ENCODE measurements around the gene SLC35F4. TPM values are rescaled to one million over a fixed set of nuclear protein-coding genes. Genes with fewer than 3 reads are reported as not detected.

Gene SLC35F4
- total RNA-seq, 1 donor from 2014 or later: not detected

DNA sequence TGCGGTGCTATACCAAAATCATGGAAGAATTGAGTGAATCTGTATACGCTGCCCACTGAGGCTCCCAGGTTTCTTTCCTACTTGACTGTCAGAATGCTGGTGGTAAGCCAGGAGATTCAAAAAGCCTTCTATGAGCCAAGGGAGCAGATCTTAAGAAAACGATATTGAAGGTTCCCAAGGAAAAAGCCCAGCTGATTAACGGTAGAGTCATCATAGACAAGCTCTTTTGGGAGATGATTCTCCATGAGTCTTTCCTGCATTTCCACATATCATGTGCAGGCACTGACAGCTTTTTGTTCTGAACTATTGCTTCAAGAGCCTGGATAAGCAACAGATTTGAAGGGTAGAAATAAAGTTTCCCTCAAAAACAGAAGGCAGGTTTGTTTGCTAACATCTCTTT, 17.5 kb downstream of the SLC35F4 start:
- DNase-seq: no peak

DNA sequence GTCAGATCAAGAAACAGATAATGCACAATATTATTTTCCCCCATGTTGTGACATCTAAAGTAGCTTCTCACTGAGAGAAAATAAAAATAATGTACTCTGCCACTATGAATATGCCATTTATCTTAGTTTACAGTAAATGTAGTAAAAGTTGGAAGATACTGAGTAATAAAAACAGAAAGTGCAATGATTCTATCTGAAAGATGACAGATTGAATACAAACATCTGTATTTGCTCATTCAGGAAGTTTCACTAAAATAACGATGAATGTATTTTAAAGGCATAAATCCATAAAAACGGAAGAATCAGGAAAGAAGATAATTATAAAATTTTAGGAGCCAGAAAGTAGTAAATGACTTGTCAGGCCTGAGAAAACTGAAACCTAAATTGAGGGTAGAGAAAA, 18.2 kb downstream of the SLC35F4 start:
- no peak for DNase-seq

DNA sequence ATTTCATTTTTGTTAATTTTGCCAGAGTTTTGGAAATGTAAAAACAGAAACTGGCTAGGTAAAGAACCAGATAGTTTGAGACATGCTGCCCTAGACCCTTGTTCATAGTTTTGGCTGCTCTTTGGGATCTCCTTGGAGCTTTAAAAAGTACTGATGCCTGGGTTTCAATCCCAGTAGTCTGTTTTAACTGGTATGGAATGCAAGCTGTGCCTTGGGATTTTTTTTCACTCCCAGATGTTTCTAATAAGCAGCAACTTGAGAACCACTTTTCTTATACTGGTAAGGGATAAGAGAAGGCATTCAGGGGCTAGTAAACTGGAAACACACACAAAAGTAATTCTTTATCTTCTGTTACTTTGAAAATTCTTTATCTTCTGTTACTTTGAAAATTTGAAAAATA, 18.8 kb downstream of the SLC35F4 start:
- no peak for DNase-seq

DNA sequence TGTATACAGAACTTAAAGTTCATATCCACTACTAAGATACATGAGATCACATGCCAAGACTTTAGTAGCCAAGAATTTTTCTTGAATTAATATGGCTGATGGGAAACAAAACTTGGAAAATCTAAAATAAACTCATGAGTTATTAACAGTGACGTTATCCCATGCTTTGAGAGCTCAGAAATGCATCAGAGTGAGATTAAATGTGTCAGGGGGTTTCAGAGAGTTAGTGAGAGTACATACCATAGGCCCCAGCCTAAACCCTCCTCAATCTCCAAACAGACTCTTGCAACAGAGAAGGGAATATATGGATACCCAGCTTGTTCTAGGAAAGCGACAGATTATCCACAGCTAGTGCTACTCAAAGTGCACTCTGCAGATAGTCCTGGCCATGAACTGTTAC, 19.3 kb downstream of the SLC35F4 start:
- peak; percentile 22 for DNase-seq

DNA sequence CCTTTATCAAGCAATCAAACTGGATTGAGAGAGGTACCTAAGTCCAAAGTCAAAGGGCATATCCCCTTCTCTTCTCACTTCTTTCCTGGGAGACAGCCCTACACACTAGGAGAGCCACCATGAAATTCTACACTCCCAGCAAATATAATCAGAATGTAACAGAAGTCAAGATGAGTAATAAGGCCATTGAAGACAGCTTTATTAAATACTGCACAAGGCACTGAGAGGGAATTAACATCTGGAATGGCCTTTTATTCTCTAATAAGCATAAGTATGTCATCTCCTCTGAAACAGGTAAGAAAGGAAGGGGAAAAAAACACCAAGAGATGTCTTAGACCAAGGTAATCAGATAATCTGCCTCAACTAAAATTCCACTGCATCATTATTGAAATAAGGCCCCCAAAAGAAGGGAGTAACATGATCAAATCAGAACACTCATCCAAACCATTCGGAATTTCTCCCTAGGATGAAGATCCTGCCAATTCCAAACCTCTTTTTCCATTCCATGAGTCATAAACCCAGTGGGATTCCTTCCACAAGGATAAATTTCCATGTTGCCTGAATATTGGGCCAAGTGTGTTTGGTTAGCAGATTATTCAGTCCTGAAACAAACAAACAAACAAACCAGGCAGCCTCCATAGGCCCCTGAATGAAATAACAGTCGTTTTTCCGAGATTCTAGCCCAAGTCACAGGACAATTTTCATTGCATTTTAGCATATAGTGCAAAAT, 19.9 kb downstream of the SLC35F4 start:
- peak; percentile 14 for DNase-seq

DNA sequence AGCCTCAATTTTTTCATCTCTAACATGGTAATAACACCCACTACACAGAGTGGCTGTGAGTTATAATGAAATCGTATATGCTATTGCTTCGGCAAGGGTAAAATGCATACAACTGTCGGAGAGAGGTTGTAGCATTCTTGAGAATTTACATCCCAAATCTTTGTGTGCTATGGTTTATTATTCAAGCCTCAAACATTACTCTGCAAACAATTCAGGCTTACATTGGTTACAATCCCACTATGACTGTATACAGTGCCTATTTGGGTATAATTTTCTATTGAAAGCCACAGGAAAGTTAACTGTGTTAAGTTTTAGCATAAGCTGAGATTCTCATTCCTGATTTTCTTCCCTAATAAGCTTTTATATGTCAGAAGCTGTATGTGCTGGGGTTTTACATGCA, 20.6 kb downstream of the SLC35F4 start:
- DNase-seq: no peak

DNA sequence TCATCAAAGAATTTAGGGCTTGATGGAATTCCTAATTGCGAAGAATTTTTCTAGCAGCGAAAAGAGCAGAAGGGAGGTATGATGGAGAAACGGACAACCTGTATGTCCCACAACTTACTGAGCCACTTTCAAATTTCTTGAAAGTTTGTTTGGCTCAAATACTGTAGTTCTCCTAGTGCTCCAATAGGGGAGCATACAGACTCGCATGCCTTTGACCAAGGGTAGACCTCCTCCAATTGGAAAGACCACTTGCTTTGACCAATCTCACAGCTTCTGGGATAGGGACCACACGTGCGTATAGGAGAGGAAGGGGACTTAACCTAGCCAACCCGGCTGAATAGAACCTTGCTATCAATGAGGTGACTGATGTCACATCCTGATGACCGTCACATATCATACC, 28.6 kb downstream of the SLC35F4 start:
- DNase-seq: no peak

DNA sequence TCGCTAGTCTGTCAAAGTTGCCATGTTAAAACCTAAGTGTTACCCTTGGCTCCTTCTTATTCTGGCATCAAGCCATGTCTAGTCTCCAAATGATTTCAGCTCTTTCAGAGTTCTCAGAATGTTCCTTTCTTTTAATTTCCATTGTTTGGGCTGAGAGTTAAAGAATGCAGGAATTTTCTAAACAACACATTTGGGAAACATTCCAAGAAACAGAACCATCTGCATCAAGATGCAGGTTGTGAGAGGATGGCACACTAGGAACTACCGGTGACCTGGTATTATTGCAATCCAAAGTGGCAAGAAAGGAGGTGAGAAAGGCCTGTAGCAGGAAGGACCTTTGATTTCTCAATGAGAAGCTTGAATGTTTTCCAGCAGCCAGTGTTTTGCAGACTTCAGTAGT, 30.1 kb downstream of the SLC35F4 start:
- peak; percentile 3 for DNase-seq

DNA sequence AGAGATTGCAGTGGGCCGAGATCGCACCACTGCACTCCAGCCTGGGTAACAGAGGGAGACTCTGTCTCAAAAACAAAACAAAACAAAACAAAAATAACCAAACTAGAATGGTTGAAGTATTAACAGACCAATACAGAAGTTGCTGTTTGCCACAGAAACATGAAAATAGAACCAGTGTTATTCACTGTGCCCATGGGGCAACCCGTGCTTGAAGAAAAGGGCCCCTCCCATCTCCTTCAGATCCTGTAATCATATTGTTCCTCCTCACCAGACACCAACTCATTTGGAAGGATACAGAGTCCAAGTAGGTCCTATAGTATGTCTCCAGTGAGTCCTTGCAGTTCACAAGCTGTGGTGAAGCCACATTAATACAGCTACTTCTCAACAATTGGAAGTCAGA, 30.9 kb downstream of the SLC35F4 start:
- DNase-seq: no peak

DNA sequence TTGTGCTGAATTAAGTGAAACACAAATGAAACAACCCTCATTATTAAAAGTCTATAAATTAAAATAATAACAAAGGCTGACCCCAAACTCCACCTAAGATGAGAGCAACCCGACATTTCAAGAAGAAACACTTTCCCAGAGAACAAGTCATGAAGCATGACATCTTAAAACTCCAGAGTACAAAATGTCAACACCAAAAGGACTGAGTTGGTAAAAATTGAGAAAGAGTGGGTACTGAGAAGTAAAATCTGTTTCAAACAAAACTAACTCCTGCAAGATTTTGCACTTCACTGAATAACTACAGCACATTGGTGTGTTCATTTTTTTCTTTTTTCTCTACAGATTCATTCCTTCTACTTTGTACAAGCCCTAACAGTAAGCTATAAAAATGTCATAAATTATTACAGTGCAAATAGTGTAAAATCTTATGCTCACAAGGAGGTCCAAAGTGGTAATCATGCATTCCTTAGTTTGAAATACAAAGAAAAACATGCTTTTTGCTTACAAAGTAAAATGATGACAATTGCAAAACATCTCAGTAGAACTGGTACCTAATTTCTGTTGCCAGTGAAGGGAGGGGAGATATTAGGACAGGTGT, 31.8 kb downstream of the SLC35F4 start:
- DNase-seq: no peak

DNA sequence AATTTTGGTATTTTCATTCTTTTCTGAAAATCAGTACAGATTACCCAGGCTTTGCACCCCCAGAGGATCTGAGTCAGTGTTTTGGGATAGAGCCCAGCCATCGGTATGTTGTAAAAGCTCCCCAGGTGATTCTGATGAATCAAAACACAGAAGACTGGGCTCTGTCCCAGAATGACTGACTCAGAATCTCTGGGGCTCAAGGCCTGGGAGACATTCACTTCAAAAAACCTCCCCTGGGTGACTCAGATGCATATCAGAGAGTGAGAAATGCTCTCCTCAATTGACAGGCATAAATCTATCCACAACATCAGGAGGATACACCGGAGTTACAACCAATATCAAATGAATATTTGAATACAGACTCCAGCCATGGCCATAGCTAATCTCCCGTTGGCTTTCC, 32.6 kb downstream of the SLC35F4 start:
- peak; percentile 3 for DNase-seq

DNA sequence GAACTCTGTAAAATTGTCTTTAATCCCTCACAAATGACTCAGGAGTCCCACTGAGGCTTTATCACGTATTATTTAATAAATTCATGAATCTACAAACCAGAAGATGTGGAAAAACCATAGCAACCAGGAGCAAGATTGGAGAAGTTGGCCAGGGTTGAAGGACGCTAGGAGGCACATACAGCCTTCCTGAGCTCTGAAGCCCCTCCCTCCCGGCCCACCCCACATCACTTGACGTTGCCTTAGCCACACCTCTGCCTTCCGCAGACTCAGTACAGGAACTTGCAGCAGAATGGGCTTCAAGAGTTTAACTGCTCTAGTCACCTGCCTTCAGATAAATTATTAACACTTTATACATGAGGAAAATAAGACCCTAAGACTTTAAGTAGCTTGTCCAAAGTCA, 33.9 kb downstream of the SLC35F4 start:
- DNase-seq: peak; percentile 5

DNA sequence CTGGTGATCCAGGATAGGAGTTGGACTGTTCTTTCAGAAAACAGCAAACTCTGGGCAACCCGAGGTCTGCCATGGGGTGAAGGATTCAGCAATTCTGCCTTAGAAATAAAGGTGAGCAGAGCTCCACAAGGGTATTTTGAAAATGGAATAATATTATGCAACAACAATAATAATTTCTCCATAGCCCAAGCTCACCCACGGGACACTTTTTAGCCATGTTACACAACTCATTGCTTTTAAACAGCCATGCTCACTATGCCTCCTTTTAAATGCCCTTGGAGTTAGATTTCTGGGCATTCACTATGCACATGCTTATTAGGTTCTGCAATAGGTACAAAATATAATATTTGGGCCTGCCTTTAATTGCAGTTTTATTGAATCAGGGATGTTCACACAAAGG, 37.2 kb downstream of the SLC35F4 start:
- DNase-seq: no peak

DNA sequence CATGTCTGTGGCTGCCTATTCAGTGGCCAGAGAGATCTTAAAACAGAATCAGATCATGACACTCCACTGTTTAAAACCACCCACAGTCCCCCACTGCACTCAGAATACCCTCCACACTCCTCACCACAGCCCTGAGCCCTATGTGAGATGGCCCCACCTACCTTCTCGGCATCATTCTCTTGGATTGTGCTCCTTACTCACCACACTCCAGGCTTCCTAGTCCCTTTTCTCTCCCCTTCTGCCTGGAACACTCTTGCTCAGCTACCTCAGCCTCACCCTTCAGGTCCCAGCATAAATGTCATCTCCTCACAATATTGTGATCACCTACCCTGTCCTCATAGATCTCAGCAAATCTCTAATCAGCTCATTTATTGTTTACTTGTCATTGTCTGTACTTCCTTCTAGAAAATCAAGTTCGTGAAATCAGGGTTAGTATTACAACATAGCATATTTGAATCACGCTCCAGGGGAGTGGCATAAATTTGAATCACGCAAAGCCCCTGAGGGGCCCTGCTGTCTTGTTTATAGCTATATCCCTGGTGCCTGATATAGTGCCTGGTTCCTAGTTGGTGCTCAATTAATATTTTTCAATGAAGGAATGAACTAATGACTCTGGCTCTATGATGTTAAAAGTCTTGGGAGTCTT, 42.8 kb downstream of the SLC35F4 start:
- no peak for DNase-seq

DNA sequence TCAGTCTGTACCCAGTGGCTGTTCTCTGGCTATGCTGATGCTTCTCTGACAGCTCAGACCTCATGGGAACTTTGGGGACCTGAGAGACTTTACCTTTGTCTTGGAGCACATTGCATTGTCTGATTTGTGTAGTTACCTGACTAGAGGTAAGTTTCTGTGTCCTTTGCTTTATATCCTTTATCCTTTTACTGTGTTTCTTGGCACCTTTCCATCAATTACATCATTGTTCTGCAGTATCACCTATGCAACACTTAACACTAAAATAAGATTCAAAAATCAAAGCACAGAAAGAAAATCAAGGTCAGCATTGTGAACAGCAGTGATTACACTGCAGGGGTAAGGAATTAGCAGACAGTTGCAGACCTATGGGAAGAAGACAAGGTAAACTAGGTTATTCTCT, 43.8 kb downstream of the SLC35F4 start:
- DNase-seq: no peak

DNA sequence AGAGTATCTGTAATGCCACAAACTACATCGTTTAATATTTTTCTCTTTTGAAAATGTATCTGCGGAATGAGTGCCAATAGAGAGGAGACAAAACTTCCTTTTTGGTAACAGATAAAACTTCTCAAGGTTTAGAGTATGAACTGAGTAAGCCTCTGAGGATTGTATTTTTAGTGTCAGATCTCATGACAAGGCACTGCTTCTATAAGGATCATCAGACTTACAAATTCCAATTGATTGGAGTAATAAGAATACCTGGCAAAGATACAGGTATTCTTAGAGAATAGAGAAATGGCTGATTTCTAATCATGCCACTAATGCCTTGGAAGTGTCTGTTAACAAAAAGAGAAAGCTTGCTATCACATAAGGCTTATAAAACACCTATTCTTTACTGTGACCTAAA, 45.3 kb downstream of the SLC35F4 start:
- no peak for DNase-seq

DNA sequence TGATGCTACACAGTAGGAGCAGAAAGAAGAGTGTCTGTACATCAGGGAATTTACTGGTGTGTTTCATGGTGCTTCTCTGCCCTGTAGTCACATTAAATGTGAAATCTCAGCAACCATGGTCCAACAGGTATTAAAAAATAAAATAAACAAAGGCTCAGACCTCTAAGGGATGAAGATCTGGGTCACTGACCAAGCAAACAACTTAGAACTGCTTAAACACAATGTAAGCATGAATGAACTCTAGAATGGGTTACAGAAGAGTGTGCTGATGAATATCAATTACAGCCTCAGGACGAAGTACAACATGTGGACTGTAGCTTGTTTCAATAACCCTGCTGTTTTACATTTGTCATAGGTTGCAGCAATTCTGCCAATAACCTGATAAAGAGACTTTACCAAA, 47.4 kb downstream of the SLC35F4 start:
- no peak for DNase-seq

DNA sequence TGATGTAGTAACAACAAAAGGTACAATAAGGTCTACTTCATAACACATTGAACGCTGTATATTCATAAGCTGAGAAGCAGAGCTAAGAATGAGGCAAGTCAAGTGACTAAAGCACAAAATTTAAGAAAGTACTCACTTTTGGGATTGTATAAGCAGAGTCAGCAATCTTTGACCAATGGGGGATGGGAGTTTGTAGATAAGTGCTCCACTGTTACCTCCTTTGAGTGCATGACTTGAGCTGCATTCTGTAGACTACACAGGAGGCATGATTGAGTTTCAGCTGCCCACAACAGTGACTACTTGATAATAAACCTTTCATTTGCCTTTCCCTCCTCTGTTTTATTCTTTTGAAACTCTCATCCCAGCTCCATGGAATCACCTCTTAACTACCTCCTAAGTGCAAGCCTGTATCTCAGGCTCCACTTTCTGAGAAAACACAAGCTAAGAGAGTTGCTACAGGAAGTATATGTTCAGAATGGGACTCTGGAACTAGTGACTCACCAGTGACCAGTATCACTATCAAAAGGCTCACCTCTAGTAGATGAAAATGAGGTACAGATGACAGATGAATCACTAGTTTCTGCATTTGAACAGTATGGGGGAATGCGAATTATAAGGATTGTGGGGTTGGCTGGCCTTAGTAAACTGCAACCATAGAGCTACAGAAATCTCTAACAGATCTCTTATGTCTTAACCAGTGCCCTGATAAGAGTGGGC, 49.2 kb downstream of the SLC35F4 start:
- DNase-seq: no peak

DNA sequence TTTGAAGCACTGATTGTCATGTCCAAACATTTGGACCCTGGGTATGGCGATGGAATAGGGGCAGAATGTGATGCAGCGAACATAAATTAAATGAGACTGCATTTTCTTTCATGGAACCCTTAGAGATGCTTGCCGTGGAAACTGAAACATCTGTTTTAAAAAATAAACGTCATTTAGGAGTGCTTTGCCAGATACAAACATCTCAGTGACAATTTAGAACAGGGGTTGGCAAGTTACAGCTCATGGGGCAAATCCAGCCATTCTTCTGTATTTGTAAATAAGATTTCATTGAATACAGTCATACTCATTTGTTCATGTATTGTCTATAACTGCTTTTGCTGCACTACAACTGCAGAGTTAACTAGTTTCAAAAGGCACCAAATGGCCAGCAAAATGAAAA, 51.2 kb downstream of the SLC35F4 start:
- DNase-seq: no peak

DNA sequence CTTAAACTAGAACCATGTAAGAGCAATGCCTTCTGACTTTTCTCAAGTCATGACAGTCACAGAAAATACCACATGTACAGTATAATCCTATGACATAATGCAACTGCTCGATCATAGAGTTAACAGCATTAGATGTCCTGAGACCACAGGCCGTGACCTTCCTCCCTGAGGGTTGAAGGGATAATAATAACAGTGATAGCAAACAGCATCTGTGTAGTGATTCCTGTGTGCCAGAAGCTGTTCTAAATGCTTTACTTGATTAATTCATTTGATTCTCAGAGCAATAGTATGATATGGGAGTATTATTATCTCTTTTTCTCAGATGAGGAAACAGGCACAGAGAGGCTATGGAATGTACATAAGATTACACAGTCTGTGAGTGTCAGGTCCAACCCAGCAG, 53.2 kb downstream of the SLC35F4 start:
- DNase-seq: no peak

DNA sequence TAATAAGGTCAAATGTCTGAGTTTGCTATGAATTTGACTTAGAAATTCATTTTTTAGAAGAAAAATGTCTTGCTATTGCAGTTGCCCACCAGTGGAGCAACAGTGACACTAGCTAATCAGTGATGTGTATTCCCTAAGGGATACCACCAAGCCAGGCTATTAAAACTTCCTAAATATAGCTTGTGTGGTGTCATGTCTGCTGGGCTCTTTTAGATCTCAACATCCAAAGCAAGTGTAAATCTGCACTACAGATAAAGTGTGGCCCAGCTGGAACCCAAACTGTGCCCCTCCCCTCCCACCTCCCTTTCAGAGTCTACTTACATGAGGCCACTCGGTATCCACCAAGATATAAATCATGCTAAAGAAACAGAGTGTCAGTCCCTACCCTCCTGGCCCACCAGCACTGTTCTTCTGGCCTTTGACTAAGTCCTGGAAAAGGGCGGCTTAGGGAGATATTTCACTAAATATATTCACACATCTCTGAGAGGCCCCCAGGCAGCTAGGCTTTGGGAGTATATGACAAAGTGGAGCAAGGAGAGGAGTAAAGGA, 53.8 kb downstream of the SLC35F4 start:
- no peak for DNase-seq

DNA sequence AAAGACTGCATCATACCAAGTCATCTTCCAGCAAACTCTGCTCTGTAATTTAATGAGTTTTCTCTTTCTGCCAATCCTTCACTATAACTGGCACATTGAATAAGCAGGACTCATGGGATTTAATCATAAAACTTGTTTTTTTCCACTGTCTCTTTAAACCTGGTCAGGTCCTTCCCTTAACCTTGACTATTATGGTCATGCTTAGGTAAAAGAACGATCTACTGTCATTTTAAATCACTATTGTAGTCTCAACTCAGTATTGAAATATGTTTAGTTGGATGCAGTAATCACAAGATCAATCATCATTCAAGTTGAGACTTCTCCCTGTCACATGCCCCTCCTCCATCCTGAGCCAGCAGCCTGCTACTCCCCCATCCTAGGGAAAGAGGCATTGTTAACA, 56.1 kb downstream of the SLC35F4 start:
- DNase-seq: no peak

DNA sequence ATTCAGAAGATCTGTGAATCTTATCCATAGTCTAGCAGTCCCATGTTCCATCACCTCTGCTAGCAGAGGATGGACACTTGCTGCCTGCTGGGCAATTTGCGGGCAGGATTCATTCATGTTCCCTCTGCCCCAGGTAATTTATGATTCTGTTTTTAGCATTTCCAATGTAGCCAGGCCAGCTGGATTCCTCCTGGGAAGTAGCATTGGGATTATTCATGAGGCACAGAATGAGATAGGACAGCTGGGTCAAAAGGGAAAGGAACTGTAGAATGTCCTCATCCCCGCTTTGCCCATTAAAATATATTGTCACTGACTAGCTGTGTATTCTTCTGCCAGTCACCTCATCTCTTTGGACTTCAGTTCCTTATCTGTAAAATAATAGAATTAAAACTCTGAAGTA, 68.7 kb downstream of the SLC35F4 start:
- DNase-seq: no peak

All from tongue (tissue), 2 donors.